Measurements from ENCODE around the gene S100A3. TPM values are rescaled to one million over a fixed set of nuclear protein-coding genes. Genes with fewer than 3 reads are reported as not detected.

Gene S100A3
- total RNA-seq, 1 experiment from 2014 or later: not detected

GRCh38 chr1:153560241-153560640 is 11.2 kb upstream of the S100A3 start:
- DNase-seq: no peak
- Histone ChIP-seq H2AFZ (ENCODE audit: low read length) (no peak overlapping the region), H3K4me2 (ENCODE audit: low read depth, low read length, poor library complexity, severe bottlenecking) (no peak overlapping the region), H3K9me3 (ENCODE audit: low read length) (no peaks in the 10 kb centered on the region), H3K9me2 (replicated peaks; ENCODE audit: insufficient read depth, low read length) (no peaks in the 10 kb centered on the region), H3K79me2 (ENCODE audit: low read length) (no peaks in the 10 kb centered on the region), H3K9ac (ENCODE audit: low read length) (no peak overlapping the region), H3K27ac (ENCODE audit: low read length) (no peak overlapping the region), H3K36me3 (ENCODE audit: insufficient read depth, low read length) (no peaks in the 10 kb centered on the region), H3K27me3 (ENCODE audit: low read length) (no peaks in the 10 kb centered on the region), H4K20me1 (ENCODE audit: insufficient read depth, low read depth, low read length) (no peaks in the 10 kb centered on the region), H3K4me3 (ENCODE audit: low read length) (no peak overlapping the region), H3K4me1 (ENCODE audit: low read length) (no peaks in the 10 kb centered on the region)

GRCh38 chr1:153557877-153558276 is 8.8 kb upstream of the S100A3 start:
- no peaks in the 10 kb centered on the region for H3K27me3 ChIP-seq (ENCODE audit: low read length)
- H3K4me1 ChIP-seq (ENCODE audit: low read length): no peaks in the 10 kb centered on the region
- no peak overlapping the region for H2AFZ ChIP-seq (ENCODE audit: low read length)
- no peak for DNase-seq
- H3K4me2 ChIP-seq (ENCODE audit: low read depth, low read length, poor library complexity, severe bottlenecking): no peak overlapping the region
- H3K9ac ChIP-seq (ENCODE audit: low read length): no peak overlapping the region
- no peaks in the 10 kb centered on the region for H3K36me3 ChIP-seq (ENCODE audit: insufficient read depth, low read length)
- no peaks in the 10 kb centered on the region for H3K9me3 ChIP-seq (ENCODE audit: low read length)
- no peak overlapping the region for H3K27ac ChIP-seq (ENCODE audit: low read length)
- no peak overlapping the region for H3K4me3 ChIP-seq (ENCODE audit: low read length)
- H3K79me2 ChIP-seq (ENCODE audit: low read length): no peaks in the 10 kb centered on the region
- H3K9me2 ChIP-seq (replicated peaks; ENCODE audit: insufficient read depth, low read length): no peaks in the 10 kb centered on the region
- H4K20me1 ChIP-seq (ENCODE audit: insufficient read depth, low read depth, low read length): no peaks in the 10 kb centered on the region

GRCh38 chr1:153556348-153556747 is 7.3 kb upstream of the S100A3 start:
- H3K9me3 ChIP-seq (ENCODE audit: low read length): no peaks in the 10 kb centered on the region
- H4K20me1 ChIP-seq (ENCODE audit: insufficient read depth, low read depth, low read length): no peaks in the 10 kb centered on the region
- H3K27ac ChIP-seq (ENCODE audit: low read length): no peak overlapping the region
- H3K4me3 ChIP-seq (ENCODE audit: low read length): no peak overlapping the region
- no peak overlapping the region for H3K4me2 ChIP-seq (ENCODE audit: low read depth, low read length, poor library complexity, severe bottlenecking)
- no peak for DNase-seq
- H3K27me3 ChIP-seq (ENCODE audit: low read length): no peaks in the 10 kb centered on the region
- H2AFZ ChIP-seq (ENCODE audit: low read length): no peak overlapping the region
- no peak overlapping the region for H3K9ac ChIP-seq (ENCODE audit: low read length)
- H3K36me3 ChIP-seq (ENCODE audit: insufficient read depth, low read length): no peaks in the 10 kb centered on the region
- no peaks in the 10 kb centered on the region for H3K9me2 ChIP-seq (replicated peaks; ENCODE audit: insufficient read depth, low read length)
- H3K79me2 ChIP-seq (ENCODE audit: low read length): no peaks in the 10 kb centered on the region
- H3K4me1 ChIP-seq (ENCODE audit: low read length): no peaks in the 10 kb centered on the region

GRCh38 chr1:153553830-153554541 is 4.9 kb upstream of the S100A3 start:
- Histone ChIP-seq H3K79me2 (ENCODE audit: low read length) (no peaks in the 10 kb centered on the region), H3K4me2 (ENCODE audit: low read depth, low read length, poor library complexity, severe bottlenecking) (no peak overlapping the region), H3K9ac (ENCODE audit: low read length) (no peak overlapping the region), H3K27ac (ENCODE audit: low read length) (no peak overlapping the region), H3K27me3 (ENCODE audit: low read length) (no peaks in the 10 kb centered on the region), H3K4me1 (ENCODE audit: low read length) (no peaks in the 10 kb centered on the region), H3K9me3 (ENCODE audit: low read length) (no peaks in the 10 kb centered on the region), H3K36me3 (ENCODE audit: insufficient read depth, low read length) (no peaks in the 10 kb centered on the region), H3K4me3 (ENCODE audit: low read length) (no peak overlapping the region), H4K20me1 (ENCODE audit: insufficient read depth, low read depth, low read length) (no peaks in the 10 kb centered on the region), H2AFZ (ENCODE audit: low read length) (no peak overlapping the region), H3K9me2 (replicated peaks; ENCODE audit: insufficient read depth, low read length) (no peaks in the 10 kb centered on the region)
- DNase-seq: no peak

GRCh38 chr1:153553096-153553495 is 4.0 kb upstream of the S100A3 start:
- Histone ChIP-seq H3K9me3 (ENCODE audit: low read length) (no peaks in the 10 kb centered on the region), H3K4me3 (ENCODE audit: low read length) (no peak overlapping the region), H3K9me2 (replicated peaks; ENCODE audit: insufficient read depth, low read length) (no peaks in the 10 kb centered on the region), H3K27ac (ENCODE audit: low read length) (no peak overlapping the region), H3K4me1 (ENCODE audit: low read length) (no peaks in the 10 kb centered on the region), H2AFZ (ENCODE audit: low read length) (no peak overlapping the region), H4K20me1 (ENCODE audit: insufficient read depth, low read depth, low read length) (no peaks in the 10 kb centered on the region), H3K4me2 (ENCODE audit: low read depth, low read length, poor library complexity, severe bottlenecking) (no peak overlapping the region), H3K36me3 (ENCODE audit: insufficient read depth, low read length) (no peaks in the 10 kb centered on the region), H3K9ac (ENCODE audit: low read length) (no peak overlapping the region), H3K27me3 (ENCODE audit: low read length) (no peaks in the 10 kb centered on the region), H3K79me2 (ENCODE audit: low read length) (no peaks in the 10 kb centered on the region)
- DNase-seq: no peak

GRCh38 chr1:153552335-153552734 is 3.3 kb upstream of the S100A3 start:
- no peaks in the 10 kb centered on the region for H3K9me3 ChIP-seq (ENCODE audit: low read length)
- H3K36me3 ChIP-seq (ENCODE audit: insufficient read depth, low read length): no peaks in the 10 kb centered on the region
- H3K4me2 ChIP-seq (ENCODE audit: low read depth, low read length, poor library complexity, severe bottlenecking): no peak overlapping the region
- H3K4me1 ChIP-seq (ENCODE audit: low read length): no peaks in the 10 kb centered on the region
- H3K27me3 ChIP-seq (ENCODE audit: low read length): no peaks in the 10 kb centered on the region
- H3K4me3 ChIP-seq (ENCODE audit: low read length): no peak overlapping the region
- no peaks in the 10 kb centered on the region for H3K9me2 ChIP-seq (replicated peaks; ENCODE audit: insufficient read depth, low read length)
- no peak overlapping the region for H3K9ac ChIP-seq (ENCODE audit: low read length)
- H3K27ac ChIP-seq (ENCODE audit: low read length): no peak overlapping the region
- DNase-seq: no peak
- H2AFZ ChIP-seq (ENCODE audit: low read length): no peak overlapping the region
- H4K20me1 ChIP-seq (ENCODE audit: insufficient read depth, low read depth, low read length): no peaks in the 10 kb centered on the region
- H3K79me2 ChIP-seq (ENCODE audit: low read length): no peaks in the 10 kb centered on the region

- Histone ChIP-seq H3K9me3 (ENCODE audit: low read length) (no peaks in the 10 kb centered on the region), H3K27ac (ENCODE audit: low read length) (no peak overlapping the region), H3K9ac (ENCODE audit: low read length) (no peak overlapping the region), H3K27me3 (ENCODE audit: low read length) (no peaks in the 10 kb centered on the region), H3K4me3 (ENCODE audit: low read length) (no peak overlapping the region), H3K9me2 (replicated peaks; ENCODE audit: insufficient read depth, low read length) (no peaks in the 10 kb centered on the region), H2AFZ (ENCODE audit: low read length) (no peak overlapping the region), H4K20me1 (ENCODE audit: insufficient read depth, low read depth, low read length) (no peaks in the 10 kb centered on the region), H3K36me3 (ENCODE audit: insufficient read depth, low read length) (no peaks in the 10 kb centered on the region), H3K4me1 (ENCODE audit: low read length) (no peaks in the 10 kb centered on the region; the same call in 1 of the 2 replicates), H3K4me2 (ENCODE audit: low read depth, low read length, poor library complexity, severe bottlenecking) (no peak overlapping the region), H3K79me2 (ENCODE audit: low read length) (no peaks in the 10 kb centered on the region)
- no peak for DNase-seq
Measured at GRCh38 chr1:153550827-153551500, 1.9 kb upstream of the S100A3 start.

GRCh38 chr1:153550398-153550758 is 1.3 kb upstream of the S100A3 start:
- no peak overlapping the region for H3K4me2 ChIP-seq (ENCODE audit: low read depth, low read length, poor library complexity, severe bottlenecking)
- no peak overlapping the region for H3K27ac ChIP-seq (ENCODE audit: low read length)
- DNase-seq: no peak
- H2AFZ ChIP-seq (ENCODE audit: low read length): no peak overlapping the region
- no peak overlapping the region for H3K4me3 ChIP-seq (ENCODE audit: low read length)
- no peaks in the 10 kb centered on the region for H3K79me2 ChIP-seq (ENCODE audit: low read length)
- no peaks in the 10 kb centered on the region for H3K27me3 ChIP-seq (ENCODE audit: low read length)
- peaks cover 6% of the 10 kb centered on the region for H3K4me1 ChIP-seq (ENCODE audit: low read length)
- no peaks in the 10 kb centered on the region for H3K36me3 ChIP-seq (ENCODE audit: insufficient read depth, low read length)
- no peaks in the 10 kb centered on the region for H3K9me3 ChIP-seq (ENCODE audit: low read length)
- no peaks in the 10 kb centered on the region for H3K9me2 ChIP-seq (replicated peaks; ENCODE audit: insufficient read depth, low read length)
- H4K20me1 ChIP-seq (ENCODE audit: insufficient read depth, low read depth, low read length): no peaks in the 10 kb centered on the region
- H3K9ac ChIP-seq (ENCODE audit: low read length): no peak overlapping the region

Data from Karpas-422 (cell line).